ENCODE measurements around the gene CIDEA. TPM values are rescaled to one million over a fixed set of nuclear protein-coding genes. Genes with fewer than 3 reads are reported as not detected.

Gene CIDEA
- total RNA-seq, 4 donors from 2014 or later, result 8.8 to 43.6 (median 30.5) TPM

DNA sequence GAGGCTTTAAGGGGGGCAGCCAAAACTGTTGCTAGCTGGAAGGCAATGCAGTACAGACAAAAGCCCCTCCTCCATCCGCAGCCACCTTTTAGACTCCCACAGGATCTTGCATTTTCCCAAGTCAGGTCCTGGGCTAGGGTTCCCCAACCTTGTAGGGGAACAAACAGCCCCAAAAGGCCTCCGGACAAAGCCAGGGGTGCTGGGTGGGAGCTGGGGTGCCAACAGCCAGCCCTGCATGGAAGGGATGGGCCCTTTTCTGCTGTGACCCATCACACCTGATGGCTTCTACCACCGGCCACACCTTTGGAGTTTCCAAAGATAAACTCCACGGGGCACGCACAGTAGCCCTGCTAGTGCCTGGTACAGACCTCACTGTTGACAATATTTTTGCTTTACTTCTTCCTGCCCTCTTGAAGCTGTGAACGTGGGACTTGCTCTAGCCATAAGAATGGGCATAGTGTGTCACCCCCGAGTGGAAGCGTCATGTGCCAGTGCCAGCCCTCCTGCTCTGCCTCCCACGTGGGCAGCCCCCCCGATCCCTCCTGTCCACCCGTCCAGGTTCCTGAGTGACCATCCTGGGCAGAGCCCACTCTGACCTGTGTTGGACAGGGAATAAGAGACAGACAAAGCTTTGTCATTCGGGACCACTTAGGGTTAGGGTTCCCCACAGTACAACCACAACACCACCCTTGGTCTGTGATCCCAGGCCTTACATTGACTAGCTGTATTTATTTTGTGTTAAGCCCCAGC lies 72.7 kb downstream of the CIDEA start:
- TF ChIP-seq, protein P1, sequence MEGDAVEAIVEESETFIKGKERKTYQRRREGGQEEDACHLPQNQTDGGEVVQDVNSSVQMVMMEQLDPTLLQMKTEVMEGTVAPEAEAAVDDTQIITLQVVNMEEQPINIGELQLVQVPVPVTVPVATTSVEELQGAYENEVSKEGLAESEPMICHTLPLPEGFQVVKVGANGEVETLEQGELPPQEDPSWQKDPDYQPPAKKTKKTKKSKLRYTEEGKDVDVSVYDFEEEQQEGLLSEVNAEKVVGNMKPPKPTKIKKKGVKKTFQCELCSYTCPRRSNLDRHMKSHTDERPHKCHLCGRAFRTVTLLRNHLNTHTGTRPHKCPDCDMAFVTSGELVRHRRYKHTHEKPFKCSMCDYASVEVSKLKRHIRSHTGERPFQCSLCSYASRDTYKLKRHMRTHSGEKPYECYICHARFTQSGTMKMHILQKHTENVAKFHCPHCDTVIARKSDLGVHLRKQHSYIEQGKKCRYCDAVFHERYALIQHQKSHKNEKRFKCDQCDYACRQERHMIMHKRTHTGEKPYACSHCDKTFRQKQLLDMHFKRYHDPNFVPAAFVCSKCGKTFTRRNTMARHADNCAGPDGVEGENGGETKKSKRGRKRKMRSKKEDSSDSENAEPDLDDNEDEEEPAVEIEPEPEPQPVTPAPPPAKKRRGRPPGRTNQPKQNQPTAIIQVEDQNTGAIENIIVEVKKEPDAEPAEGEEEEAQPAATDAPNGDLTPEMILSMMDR (IDR thresholded peaks at IDR 0.05), result no peak
- no peak for TF ChIP-seq POLR2A (IDR thresholded peaks at IDR 0.05)
- intact Hi-C loops (cut with DNase I; ENCODE audit: low total_unique reads), result no loop called here
- no peak overlapping the region for H3K4me3 ChIP-seq (ENCODE audit: low read depth, poor library complexity, severe bottlenecking)
- peak in 1 of 2 donors; percentile 71 for DNase-seq (ENCODE audit: low spot score in 2 of 2)
- WGBS, 2 donors, result 87 to 93% methylated on average over 11 to 12 of the region's 12 CpGs

Other genes starting within 250 kb of the CIDEA start
- gene ANKRD62, start 160.5 kb upstream of the CIDEA start, total RNA-seq, result not detected
- gene TUBB6, start 53.9 kb downstream of the CIDEA start, total RNA-seq, result 100 to 1,000 TPM in 3 of 4 donors, 10 to 100 TPM in 1; 91.6 to 151 (median 133) TPM
- gene AFG3L2, start 122.9 kb downstream of the CIDEA start, total RNA-seq, result 10 to 100 TPM; 57.5 to 67.9 (median 60.1) TPM
- 1 to 10 TPM in 2 of 4 donors, under 1 TPM in 2; 0.69 to 5.0 (median 1.7) TPM for gene PRELID3A, start 153.6 kb downstream of the CIDEA start, total RNA-seq

Data from lower leg skin (tissue), 4 donors.